ENCODE results near the gene DCAF12L2. TPM values are rescaled to one million over a fixed set of nuclear protein-coding genes. Genes with fewer than 3 reads are reported as not detected.

Gene DCAF12L2
- total RNA-seq, 1 experiment from 2014 or later = not detected

DNA sequence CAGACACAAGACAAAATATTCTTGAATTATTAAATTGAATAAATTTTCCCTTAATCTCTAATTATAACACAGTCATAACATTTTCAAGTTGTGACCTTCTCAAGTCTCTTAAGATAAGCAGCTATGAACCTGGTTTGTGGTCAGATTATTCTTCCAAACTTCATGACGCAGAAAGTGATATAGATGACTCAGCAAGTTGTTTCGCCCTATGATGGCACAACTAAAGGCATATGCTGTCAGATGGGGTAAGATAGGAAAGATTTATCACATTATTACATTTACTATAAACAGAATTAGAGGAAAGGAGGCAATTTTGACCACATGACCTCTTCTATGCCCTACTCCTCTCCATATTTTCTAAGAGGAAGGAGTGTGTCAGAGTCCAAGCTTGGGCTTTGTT lies 4.6 kb upstream of the DCAF12L2 start:
- ChIA-PET POLR2A (no interaction called here), CTCF (no interaction called here), RAD21 (ENCODE audit: low non-redundant PET in 1 of 2, low total read pairs in 2 of 2, uncharacterized antibody in 2 of 2, unreplicated experiment in 2 of 2) (no interaction called here)
- Histone ChIP-seq H3K9ac (ENCODE audit: low read length) (no peak overlapping the region), H3K4me2 (ENCODE audit: low read length) (no peak overlapping the region), H3K4me1 (ENCODE audit: control insufficient read depth in 1 of 2, insufficient read depth in 2 of 2, low read length in 2 of 2) (no peaks in the 10 kb centered on the region), H3K9me2 (ENCODE audit: insufficient read depth) (no peaks in the 10 kb centered on the region), H3K79me2 (ENCODE audit: insufficient read depth, low read length) (no peaks in the 10 kb centered on the region), H2AFZ (ENCODE audit: low read depth, low read length, poor library complexity, severe bottlenecking) (no peak overlapping the region), H3K27ac (ENCODE audit: low read depth, low read length) (no peak overlapping the region), H3K36me3 (ENCODE audit: control insufficient read depth in 1 of 2, insufficient read depth in 2 of 2, low read length in 2 of 2) (no peaks in the 10 kb centered on the region), H3K4me3 (replicated peaks in 1 of 2; ENCODE audit: low read depth in 1 of 2, low read length in 2 of 2) (no peak overlapping the region), H3K27me3 (ENCODE audit: insufficient read depth, low read length) (no peaks in the 10 kb centered on the region), H3K9me3 (ENCODE audit: control insufficient read depth in 1 of 2, insufficient read depth in 1 of 2, low read depth in 1 of 2, low read length in 2 of 2) (no peaks in the 10 kb centered on the region), H4K20me1 (ENCODE audit: insufficient read depth) (no peaks in the 10 kb centered on the region)
- DNase-seq (ENCODE audit: low read depth, low spot score) (no peak), ATAC-seq (no peak)
- intact Hi-C loops (cut with micrococcal nuclease) = no loop called here
- no TSS peak for BruUV-seq (replicated peaks)
- no peak for TF ChIP-seq CEBPB (IDR thresholded peaks at IDR 0.05; ENCODE audit: low read depth)
- TF ChIP-seq CBX3 (IDR thresholded peaks at IDR 0.05; ENCODE audit: low read depth) = no peak
- TF ChIP-seq ELF1 (IDR thresholded peaks at IDR 0.05; ENCODE audit: borderline replicate concordance, low read depth) = no peak
- TF ChIP-seq EZH2 (IDR thresholded peaks at IDR 0.05) = no peak
- TF ChIP-seq SRF (IDR thresholded peaks at IDR 0.05; ENCODE audit: low read depth) = no peak
- no peak for TF ChIP-seq ZFX (IDR thresholded peaks at IDR 0.05)
- TF ChIP-seq, protein P1, sequence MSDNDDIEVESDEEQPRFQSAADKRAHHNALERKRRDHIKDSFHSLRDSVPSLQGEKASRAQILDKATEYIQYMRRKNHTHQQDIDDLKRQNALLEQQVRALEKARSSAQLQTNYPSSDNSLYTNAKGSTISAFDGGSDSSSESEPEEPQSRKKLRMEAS (IDR thresholded peaks at IDR 0.05) = no peak
- no peak for TF ChIP-seq YY1 (IDR thresholded peaks at IDR 0.05; ENCODE audit: extremely low read depth, insufficient replicate concordance, low read depth, low read length)
- no peak for TF ChIP-seq POLR2A (IDR thresholded peaks at IDR 0.05; ENCODE audit: borderline replicate concordance, extremely low read depth, insufficient read depth, insufficient read length)
- TF ChIP-seq JUND (IDR thresholded peaks at IDR 0.05) = no peak
- TF ChIP-seq, protein P2, sequence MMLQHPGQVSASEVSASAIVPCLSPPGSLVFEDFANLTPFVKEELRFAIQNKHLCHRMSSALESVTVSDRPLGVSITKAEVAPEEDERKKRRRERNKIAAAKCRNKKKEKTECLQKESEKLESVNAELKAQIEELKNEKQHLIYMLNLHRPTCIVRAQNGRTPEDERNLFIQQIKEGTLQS (IDR thresholded peaks at IDR 0.05) = no peak
- TF ChIP-seq POLR2AphosphoS5 (IDR thresholded peaks at IDR 0.05; ENCODE audit: low read depth, low read length) = no peak
- TF ChIP-seq SP1 (IDR thresholded peaks at IDR 0.05; ENCODE audit: low read depth) = no peak
- no peak for TF ChIP-seq EGR1 (IDR thresholded peaks at IDR 0.05; ENCODE audit: low read depth)
- no peak for TF ChIP-seq ZNF274 (IDR thresholded peaks at IDR 0.05; ENCODE audit: low read depth, low read length)
- TF ChIP-seq, protein P3, sequence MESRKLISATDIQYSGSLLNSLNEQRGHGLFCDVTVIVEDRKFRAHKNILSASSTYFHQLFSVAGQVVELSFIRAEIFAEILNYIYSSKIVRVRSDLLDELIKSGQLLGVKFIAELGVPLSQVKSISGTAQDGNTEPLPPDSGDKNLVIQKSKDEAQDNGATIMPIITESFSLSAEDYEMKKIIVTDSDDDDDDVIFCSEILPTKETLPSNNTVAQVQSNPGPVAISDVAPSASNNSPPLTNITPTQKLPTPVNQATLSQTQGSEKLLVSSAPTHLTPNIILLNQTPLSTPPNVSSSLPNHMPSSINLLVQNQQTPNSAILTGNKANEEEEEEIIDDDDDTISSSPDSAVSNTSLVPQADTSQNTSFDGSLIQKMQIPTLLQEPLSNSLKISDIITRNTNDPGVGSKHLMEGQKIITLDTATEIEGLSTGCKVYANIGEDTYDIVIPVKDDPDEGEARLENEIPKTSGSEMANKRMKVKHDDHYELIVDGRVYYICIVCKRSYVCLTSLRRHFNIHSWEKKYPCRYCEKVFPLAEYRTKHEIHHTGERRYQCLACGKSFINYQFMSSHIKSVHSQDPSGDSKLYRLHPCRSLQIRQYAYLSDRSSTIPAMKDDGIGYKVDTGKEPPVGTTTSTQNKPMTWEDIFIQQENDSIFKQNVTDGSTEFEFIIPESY (IDR thresholded peaks at IDR 0.05; ENCODE audit: extremely low read depth, insufficient replicate concordance, low read length) = no peak
- TF ChIP-seq, protein P4, sequence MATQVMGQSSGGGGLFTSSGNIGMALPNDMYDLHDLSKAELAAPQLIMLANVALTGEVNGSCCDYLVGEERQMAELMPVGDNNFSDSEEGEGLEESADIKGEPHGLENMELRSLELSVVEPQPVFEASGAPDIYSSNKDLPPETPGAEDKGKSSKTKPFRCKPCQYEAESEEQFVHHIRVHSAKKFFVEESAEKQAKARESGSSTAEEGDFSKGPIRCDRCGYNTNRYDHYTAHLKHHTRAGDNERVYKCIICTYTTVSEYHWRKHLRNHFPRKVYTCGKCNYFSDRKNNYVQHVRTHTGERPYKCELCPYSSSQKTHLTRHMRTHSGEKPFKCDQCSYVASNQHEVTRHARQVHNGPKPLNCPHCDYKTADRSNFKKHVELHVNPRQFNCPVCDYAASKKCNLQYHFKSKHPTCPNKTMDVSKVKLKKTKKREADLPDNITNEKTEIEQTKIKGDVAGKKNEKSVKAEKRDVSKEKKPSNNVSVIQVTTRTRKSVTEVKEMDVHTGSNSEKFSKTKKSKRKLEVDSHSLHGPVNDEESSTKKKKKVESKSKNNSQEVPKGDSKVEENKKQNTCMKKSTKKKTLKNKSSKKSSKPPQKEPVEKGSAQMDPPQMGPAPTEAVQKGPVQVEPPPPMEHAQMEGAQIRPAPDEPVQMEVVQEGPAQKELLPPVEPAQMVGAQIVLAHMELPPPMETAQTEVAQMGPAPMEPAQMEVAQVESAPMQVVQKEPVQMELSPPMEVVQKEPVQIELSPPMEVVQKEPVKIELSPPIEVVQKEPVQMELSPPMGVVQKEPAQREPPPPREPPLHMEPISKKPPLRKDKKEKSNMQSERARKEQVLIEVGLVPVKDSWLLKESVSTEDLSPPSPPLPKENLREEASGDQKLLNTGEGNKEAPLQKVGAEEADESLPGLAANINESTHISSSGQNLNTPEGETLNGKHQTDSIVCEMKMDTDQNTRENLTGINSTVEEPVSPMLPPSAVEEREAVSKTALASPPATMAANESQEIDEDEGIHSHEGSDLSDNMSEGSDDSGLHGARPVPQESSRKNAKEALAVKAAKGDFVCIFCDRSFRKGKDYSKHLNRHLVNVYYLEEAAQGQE (IDR thresholded peaks at IDR 0.05; ENCODE audit: low read depth) = no peak
